ENCODE results near the gene CDK17. TPM values are rescaled to one million over a fixed set of nuclear protein-coding genes. Genes with fewer than 3 reads are reported as not detected.

CDK17 gene
- total and polyA plus RNA-seq, 2 donors from 2014 or later, result 6.6 to 35.7 TPM

DNA sequence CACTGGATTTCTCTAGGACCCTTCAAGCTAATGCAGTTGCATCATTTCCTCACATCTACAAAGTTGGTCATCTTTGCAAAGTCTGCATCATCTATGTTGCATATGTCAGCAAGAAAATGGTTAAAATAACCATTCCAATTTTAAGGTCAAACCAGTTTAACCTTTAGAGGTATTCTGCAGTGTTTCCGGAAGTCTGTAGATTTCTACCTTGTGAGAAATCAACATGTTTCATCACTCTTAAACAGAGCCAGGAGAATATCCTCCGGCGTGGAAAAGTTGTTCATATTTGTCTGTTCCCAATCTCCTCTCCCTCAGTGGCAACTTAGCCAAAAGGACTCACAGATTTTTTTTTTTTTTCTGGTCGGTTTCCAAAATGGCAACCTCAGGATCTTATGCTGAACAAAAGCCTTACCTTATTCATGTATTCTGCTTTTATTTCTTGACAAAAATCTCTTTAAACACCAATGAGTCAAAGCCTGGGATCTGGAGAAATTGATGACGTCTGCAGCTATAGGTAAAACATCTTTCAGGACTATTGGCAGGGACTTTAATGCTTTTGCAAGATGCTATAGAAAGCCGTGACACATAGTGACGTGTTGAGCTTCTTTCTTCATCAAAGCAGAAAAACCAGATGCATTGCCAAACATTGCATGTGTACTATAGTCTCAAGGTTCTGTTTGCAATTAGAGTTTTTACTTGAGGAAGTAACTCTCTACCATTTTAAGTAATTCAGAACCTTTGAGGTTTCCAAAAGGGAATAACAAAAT is 16.0 kb upstream of the CDK17 start:
- TF ChIP-seq, protein P1, sequence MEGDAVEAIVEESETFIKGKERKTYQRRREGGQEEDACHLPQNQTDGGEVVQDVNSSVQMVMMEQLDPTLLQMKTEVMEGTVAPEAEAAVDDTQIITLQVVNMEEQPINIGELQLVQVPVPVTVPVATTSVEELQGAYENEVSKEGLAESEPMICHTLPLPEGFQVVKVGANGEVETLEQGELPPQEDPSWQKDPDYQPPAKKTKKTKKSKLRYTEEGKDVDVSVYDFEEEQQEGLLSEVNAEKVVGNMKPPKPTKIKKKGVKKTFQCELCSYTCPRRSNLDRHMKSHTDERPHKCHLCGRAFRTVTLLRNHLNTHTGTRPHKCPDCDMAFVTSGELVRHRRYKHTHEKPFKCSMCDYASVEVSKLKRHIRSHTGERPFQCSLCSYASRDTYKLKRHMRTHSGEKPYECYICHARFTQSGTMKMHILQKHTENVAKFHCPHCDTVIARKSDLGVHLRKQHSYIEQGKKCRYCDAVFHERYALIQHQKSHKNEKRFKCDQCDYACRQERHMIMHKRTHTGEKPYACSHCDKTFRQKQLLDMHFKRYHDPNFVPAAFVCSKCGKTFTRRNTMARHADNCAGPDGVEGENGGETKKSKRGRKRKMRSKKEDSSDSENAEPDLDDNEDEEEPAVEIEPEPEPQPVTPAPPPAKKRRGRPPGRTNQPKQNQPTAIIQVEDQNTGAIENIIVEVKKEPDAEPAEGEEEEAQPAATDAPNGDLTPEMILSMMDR (IDR thresholded peaks at IDR 0.05; ENCODE audit: borderline replicate concordance, extremely low read depth, insufficient read depth), result no peak
- no peak overlapping the region for H3K27ac ChIP-seq (ENCODE audit: low read depth in 2 of 2, low read length in 2 of 2)
- DNase-seq (peak in 1 of 5 donors; percentile 8), FAIRE-seq (no peak)
- intact Hi-C loops (cut with DNase I), result no loop called here
- H3K9me3 ChIP-seq (ENCODE audit: control insufficient read depth in 2 of 3, insufficient read depth in 1 of 3, low read length in 3 of 3), result no peaks in the 10 kb centered on the region
- no peaks in the 10 kb centered on the region for H3K4me1 ChIP-seq (ENCODE audit: control insufficient read depth in 2 of 3, insufficient read depth in 2 of 3, low read depth in 1 of 3, low read length in 3 of 3)
- H3K9ac ChIP-seq (ENCODE audit: low read length in 3 of 3), result no peak overlapping the region
- no peaks in the 10 kb centered on the region for H3K36me3 ChIP-seq (ENCODE audit: control insufficient read depth in 2 of 3, insufficient read depth in 3 of 3, low read length in 3 of 3)
- no peaks in the 10 kb centered on the region for H3K27me3 ChIP-seq (ENCODE audit: control insufficient read depth, insufficient read depth, low read length)
- peak overlapping the region in 1 of 3 donors; percentile 23 for H3K4me3 ChIP-seq (ENCODE audit: low read length in 3 of 3)

DNA sequence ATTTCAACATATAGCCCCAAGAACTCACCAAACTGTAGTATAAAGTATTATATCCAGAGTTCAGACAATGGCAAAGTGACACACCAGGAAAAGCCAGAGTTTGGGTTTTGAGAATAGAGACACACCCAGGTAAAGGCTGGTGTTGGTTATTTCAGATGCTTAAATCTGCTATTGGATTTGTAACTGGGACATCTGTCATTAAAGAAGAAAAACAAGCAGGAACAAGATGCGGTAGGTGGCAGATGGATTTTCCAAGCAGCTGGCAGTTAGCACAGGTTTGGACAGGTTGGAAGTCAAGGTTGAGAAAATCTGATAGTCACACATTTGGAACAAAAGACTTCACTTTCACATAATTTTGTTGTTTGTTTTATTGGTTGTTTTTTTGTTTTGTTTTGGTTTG is 14.4 kb upstream of the CDK17 start:
- no peaks in the 10 kb centered on the region for H3K4me1 ChIP-seq (ENCODE audit: control insufficient read depth in 2 of 3, insufficient read depth in 2 of 3, low read depth in 1 of 3, low read length in 3 of 3)
- FAIRE-seq (no peak), DNase-seq (no peak)
- H3K9ac ChIP-seq (ENCODE audit: low read length in 3 of 3), result no peak overlapping the region
- intact Hi-C loops (cut with DNase I), result no loop called here
- H3K27me3 ChIP-seq (ENCODE audit: control insufficient read depth, insufficient read depth, low read length), result no peaks in the 10 kb centered on the region
- no peaks in the 10 kb centered on the region for H3K9me3 ChIP-seq (ENCODE audit: control insufficient read depth in 2 of 3, insufficient read depth in 1 of 3, low read length in 3 of 3)
- no peak overlapping the region for H3K27ac ChIP-seq (ENCODE audit: low read depth in 2 of 2, low read length in 2 of 2)
- no peak overlapping the region for H3K4me3 ChIP-seq (ENCODE audit: low read length in 3 of 3)
- TF ChIP-seq, protein P1 (IDR thresholded peaks at IDR 0.05; ENCODE audit: borderline replicate concordance, extremely low read depth, insufficient read depth), result no peak
- no peaks in the 10 kb centered on the region for H3K36me3 ChIP-seq (ENCODE audit: control insufficient read depth in 2 of 3, insufficient read depth in 3 of 3, low read length in 3 of 3)

GRCh38 chr12:96412431-96412830 is 12.2 kb upstream of the CDK17 start:
- no peaks in the 10 kb centered on the region for H3K9me3 ChIP-seq (ENCODE audit: control insufficient read depth in 2 of 3, insufficient read depth in 1 of 3, low read length in 3 of 3)
- TF ChIP-seq, protein P1 (IDR thresholded peaks at IDR 0.05; ENCODE audit: borderline replicate concordance, extremely low read depth, insufficient read depth), result no peak
- H3K27ac ChIP-seq (ENCODE audit: low read depth in 2 of 2, low read length in 2 of 2), result no peak overlapping the region
- DNase-seq (no peak), FAIRE-seq (no peak)
- intact Hi-C loops (cut with DNase I), result no loop called here
- no peaks in the 10 kb centered on the region for H3K4me1 ChIP-seq (ENCODE audit: control insufficient read depth in 2 of 3, insufficient read depth in 2 of 3, low read depth in 1 of 3, low read length in 3 of 3)
- no peaks in the 10 kb centered on the region for H3K36me3 ChIP-seq (ENCODE audit: control insufficient read depth in 2 of 3, insufficient read depth in 3 of 3, low read length in 3 of 3)
- H3K9ac ChIP-seq (ENCODE audit: low read length in 3 of 3), result no peak overlapping the region
- no peak overlapping the region for H3K4me3 ChIP-seq (ENCODE audit: low read length in 3 of 3)
- H3K27me3 ChIP-seq (ENCODE audit: control insufficient read depth, insufficient read depth, low read length), result no peaks in the 10 kb centered on the region
